Mesodermal cell (in vitro differentiated cells): ENCODE data around the gene MYLK3.
"Not testable (repeated sequence)": the region's sequence is repeated elsewhere in the genome, so short reads cannot be mapped to it uniquely, and the experiment has no call there.

Experiments used
- H3K27ac ChIP-seq: 2 replicates; pipeline ENCODE4 v1.7.0; 2013; ENCODE audit warnings: mild to moderate bottlenecking, low read depth, low read length, moderate library complexity; ENCODE audit not compliant: severe bottlenecking
- H3K36me3 ChIP-seq: 2 replicates; pipeline ENCODE4 v1.7.1; 2013; ENCODE audit warnings: mild to moderate bottlenecking, low read length, moderate library complexity; ENCODE audit not compliant: control insufficient read depth, insufficient read depth
- H3K4me1 ChIP-seq: one replicate; pipeline ENCODE4 v1.7.1; 2013; ENCODE audit warnings: mild to moderate bottlenecking, low read length; ENCODE audit not compliant: insufficient read depth, control insufficient read depth, poor library complexity, severe bottlenecking
- H3K4me3 ChIP-seq: 2 replicates; pipeline ENCODE4 v1.7.0; 2013; ENCODE audit warnings: low read length, control low read depth, mild to moderate bottlenecking; ENCODE audit not compliant: insufficient read depth, poor library complexity, severe bottlenecking; ENCODE audit errors: extremely low read depth
- H3K9me3 ChIP-seq: 2 replicates; pipeline ENCODE4 v1.7.1; 2013; ENCODE audit warnings: mild to moderate bottlenecking, low read length, moderate library complexity; ENCODE audit not compliant: control insufficient read depth
- WGBS, 2 experiments: methylation state at CpG; one replicate each; pipeline ENCODE4 v1.1.5; 2013; ENCODE audit warnings: missing lambda C conversion rate in 2 of 2; ENCODE audit not compliant: insufficient coverage in 2 of 2; 5-methylcytosine and 5-hydroxymethylcytosine counted together

Gene MYLK3

GRCh38 chr16:46690281-46691178 lies 57.6 kb downstream of the MYLK3 start:
- peak overlapping the region; percentile 93 for H3K4me3 ChIP-seq
- H3K9me3 ChIP-seq: no peaks in the 10 kb centered on the region
- WGBS, 2 experiments: 18 to 22% methylated on average over 17 to 20 of the region's 21 CpGs
- peaks cover 15% of the 10 kb centered on the region for H3K4me1 ChIP-seq
- peaks cover 39% of the 10 kb centered on the region for H3K36me3 ChIP-seq
- peak overlapping the region; percentile 97 for H3K27ac ChIP-seq

- no peaks in the 10 kb centered on the region for H3K9me3 ChIP-seq
- H3K4me1 ChIP-seq: peaks cover 15% of the 10 kb centered on the region
- H3K36me3 ChIP-seq: peaks cover 30% of the 10 kb centered on the region
- WGBS, 2 experiments: 0 to 1% methylated on average over 70 to 72 of the region's 79 CpGs
- H3K27ac ChIP-seq: peak within 1 kb of the TSS; percentile 97
- H3K4me3 ChIP-seq: peak within 1 kb of the TSS; percentile 93
Observed at GRCh38 chr16:46689365-46690280, 58.5 kb downstream of the MYLK3 start, which contains the start of gene ORC6. TSS of gene ORC6 (plus strand) at chr16:46689659. CDS start at chr16:46689706, 47 bp downstream.

GRCh38 chr16:46688654-46689364 lies 59.3 kb downstream of the MYLK3 start, which contains the start of gene VPS35:
TSS of gene VPS35 (minus strand) at chr16:46689178. CDS start at chr16:46689133, 45 bp downstream.
- Histone ChIP-seq H3K27ac (peak within 1 kb of the TSS; percentile 97), H3K9me3 (no peaks in the 10 kb centered on the region), H3K4me3 (peak within 1 kb of the TSS; percentile 93), H3K4me1 (peaks cover 18% of the 10 kb centered on the region), H3K36me3 (peaks cover 27% of the 10 kb centered on the region)
- WGBS, 2 experiments: 0% methylated on average over 47 to 53 of the region's 54 CpGs

- WGBS, 2 experiments: 1% methylated on average over 12 of the region's 14 CpGs
- H3K4me3 ChIP-seq: peak overlapping the region; percentile 93
- H3K9me3 ChIP-seq: no peaks in the 10 kb centered on the region
- peaks cover 23% of the 10 kb centered on the region for H3K36me3 ChIP-seq
- H3K27ac ChIP-seq: peak overlapping the region; percentile 97
- peaks cover 24% of the 10 kb centered on the region for H3K4me1 ChIP-seq
Observed at GRCh38 chr16:46688101-46688653, 60.0 kb downstream of the MYLK3 start.

GRCh38 chr16:46687486-46687885 lies 60.7 kb downstream of the MYLK3 start:
- WGBS, 2 experiments: 72 to 74% methylated on average over 8 of the region's 9 CpGs
- H3K4me3 ChIP-seq: peak overlapping the region; percentile 93
- no peak overlapping the region for H3K27ac ChIP-seq
- H3K4me1 ChIP-seq: peaks cover 24% of the 10 kb centered on the region
- H3K9me3 ChIP-seq: no peaks in the 10 kb centered on the region
- H3K36me3 ChIP-seq: peaks cover 16% of the 10 kb centered on the region

- Histone ChIP-seq H3K36me3 (peaks cover 11% of the 10 kb centered on the region), H3K9me3 (no peaks in the 10 kb centered on the region), H3K27ac (no peak overlapping the region), H3K4me3 (peak overlapping the region; percentile 93), H3K4me1 (peaks cover 22% of the 10 kb centered on the region)
- 50 to 57% methylated on average over 1 of the region's 5 CpGs for WGBS, 2 experiments
Observed at GRCh38 chr16:46686815-46687473, 61.2 kb downstream of the MYLK3 start.

- not testable (repeated sequence) for H3K9me3 ChIP-seq, H3K4me3 ChIP-seq, H3K27ac ChIP-seq
- Histone ChIP-seq H3K36me3 (peaks cover 38% of the 10 kb centered on the region), H3K4me1 (peaks cover 12% of the 10 kb centered on the region)
- no CpG with 5 or more reads among the region's 2 CpGs for WGBS, 2 experiments
Observed at GRCh38 chr16:46681867-46682266, 66.3 kb downstream of the MYLK3 start.

GRCh38 chr16:46677943-46678342 lies 70.2 kb downstream of the MYLK3 start:
- H3K27ac ChIP-seq, H3K4me1 ChIP-seq, H3K9me3 ChIP-seq, H3K4me3 ChIP-seq: not testable (repeated sequence)
- peaks cover 67% of the 10 kb centered on the region for H3K36me3 ChIP-seq
- no CpG with 5 or more reads among the region's 1 CpG for WGBS, 2 experiments

- Histone ChIP-seq H3K36me3 (peaks cover 84% of the 10 kb centered on the region), H3K27ac (no peak overlapping the region), H3K4me3 (no peak overlapping the region), H3K9me3 (no peaks in the 10 kb centered on the region), H3K4me1 (no peaks in the 10 kb centered on the region)
- 60 to 70% methylated on average over 2 to 4 of the region's 6 CpGs for WGBS, 2 experiments
Observed at GRCh38 chr16:46673320-46674013, 74.7 kb downstream of the MYLK3 start.
